MM.1S (cell line): ENCODE measurements around the gene TFAP2E.

Source experiments
- CTCF ChIP-seq: fragments of 300-600 bp; sonication (generic); IDR thresholded peaks from 2 replicates; pipeline ENCODE4 v1.5.1; 2016; ENCODE audit warnings: antibody characterized with exemption, low read length, mixed read lengths
- EZH2phosphoT487 ChIP-seq: fragments of 300-600 bp; sonication (generic); IDR thresholded peaks from 2 replicates; pipeline ENCODE4 v1.6.1; 2018; ENCODE audit warnings: antibody characterized with exemption, low read length

GRCh38 chr1:35590476-35591040, 17.4 kb downstream of the TFAP2E start:
- TF ChIP-seq EZH2phosphoT487 (no peak), CTCF (no peak)
